Measurements from ENCODE around the gene PCYT2.

GRCh38 chr17:81904600-81905423 lies 6.4 kb downstream of the PCYT2 start:
- TF ChIP-seq CTCF (IDR thresholded peaks at IDR 0.05) (no peak), POLR2A (IDR thresholded peaks at IDR 0.05) (no peak)

All from right lobe of liver (tissue), 4 donors.